ENCODE data around the gene APC2. TPM values are rescaled to one million over a fixed set of nuclear protein-coding genes. Genes with fewer than 3 reads are reported as not detected.

The APC2 gene
- total RNA-seq, 1 donor from 2014 or later: 0.42 TPM

- ChIA-PET POLR2A (interaction anchor here (0.7 to 1.0 kb wide), 3 partner anchors 12 to 202 kb away, joined by 3 read pairs; no protein-coding TSS in a partner anchor), CTCF (no interaction called here)
- intact Hi-C loops (cut with micrococcal nuclease): loop anchor here (10.0 kb wide), 1 partner anchor 299 kb away; no protein-coding TSS in a partner anchor
- H3K36me3 Mint-ChIP-seq (ENCODE audit: low read depth): no peaks in the 10 kb centered on the region
- TF ChIP-seq CTCF (IDR thresholded peaks at IDR 0.05): no peak
- no peak for DNase-seq
- H3K4me1 Mint-ChIP-seq: peaks cover 10% of the 10 kb centered on the region
- no peak for ATAC-seq (ENCODE audit: low read depth)
- no peaks in the 10 kb centered on the region for H3K27me3 Mint-ChIP-seq
- no peaks in the 10 kb centered on the region for H3K9me3 Mint-ChIP-seq
- H3K4me3 Mint-ChIP-seq: no peak overlapping the region
- no peak overlapping the region for H3K27ac Mint-ChIP-seq
Measured at GRCh38 chr19:1466018-1466460, 16.1 kb downstream of the APC2 start.

GRCh38 chr19:1466461-1467214 is 16.7 kb downstream of the APC2 start:
- H3K27me3 Mint-ChIP-seq: no peaks in the 10 kb centered on the region
- DNase-seq (no peak), ATAC-seq (ENCODE audit: low read depth) (no peak)
- CTCF ChIA-PET: interaction anchor here (1.6 kb wide), 1 partner anchor 360 kb away, joined by 3 read pairs; no protein-coding TSS in a partner anchor
- intact Hi-C loops (cut with micrococcal nuclease): loop anchor here (10.0 kb wide), 1 partner anchor 298 kb away; no protein-coding TSS in a partner anchor
- no peak overlapping the region for H3K4me3 Mint-ChIP-seq
- H3K27ac Mint-ChIP-seq: no peak overlapping the region
- no peaks in the 10 kb centered on the region for H3K9me3 Mint-ChIP-seq
- no peak for TF ChIP-seq CTCF (IDR thresholded peaks at IDR 0.05)
- no peaks in the 10 kb centered on the region for H3K36me3 Mint-ChIP-seq (ENCODE audit: low read depth)
- POLR2A ChIA-PET: interaction anchor here (0.7 to 0.9 kb wide), 2 partner anchors 12 to 203 kb away, joined by 3 read pairs; no protein-coding TSS in a partner anchor
- H3K4me1 Mint-ChIP-seq: peaks cover 15% of the 10 kb centered on the region

- H3K27ac Mint-ChIP-seq: no peak overlapping the region
- H3K9me3 Mint-ChIP-seq: no peaks in the 10 kb centered on the region
- H3K36me3 Mint-ChIP-seq (ENCODE audit: low read depth): no peaks in the 10 kb centered on the region
- H3K4me3 Mint-ChIP-seq: no peak overlapping the region
- TF ChIP-seq CTCF (IDR thresholded peaks at IDR 0.05): no peak
- no peak for DNase-seq
- intact Hi-C loops (cut with micrococcal nuclease): loop anchor here (10.0 kb wide), 1 partner anchor 298 kb away; no protein-coding TSS in a partner anchor
- no peaks in the 10 kb centered on the region for H3K27me3 Mint-ChIP-seq
- ChIA-PET CTCF (interaction anchor here (1.6 kb wide), 1 partner anchor 359 kb away, joined by 3 read pairs; no protein-coding TSS in a partner anchor), POLR2A (no interaction called here)
- ATAC-seq (ENCODE audit: low read depth): no peak
- peaks cover 20% of the 10 kb centered on the region for H3K4me1 Mint-ChIP-seq
Measured at GRCh38 chr19:1467215-1467489, 17.2 kb downstream of the APC2 start.

- Mint-ChIP-seq H3K36me3 (ENCODE audit: low read depth) (no peaks in the 10 kb centered on the region), H3K27me3 (no peaks in the 10 kb centered on the region), H3K27ac (no peak overlapping the region), H3K4me1 (peaks cover 22% of the 10 kb centered on the region), H3K9me3 (no peaks in the 10 kb centered on the region), H3K4me3 (no peak overlapping the region)
- no peak for TF ChIP-seq CTCF (IDR thresholded peaks at IDR 0.05)
- CTCF ChIA-PET: interaction anchor here (1.6 kb wide), 1 partner anchor 359 kb away, joined by 3 read pairs; no protein-coding TSS in a partner anchor
- DNase-seq: no peak
- ATAC-seq (ENCODE audit: low read depth): no peak
- intact Hi-C loops (cut with micrococcal nuclease): loop anchor here (10.0 kb wide), 1 partner anchor 297 kb away; no protein-coding TSS in a partner anchor
- POLR2A ChIA-PET: interaction anchor here (0.6 to 1.4 kb wide), 2 partner anchors 15 to 131 kb away, joined by 4 to 5 read pairs; no protein-coding TSS in a partner anchor
Measured at GRCh38 chr19:1467490-1468273, 17.8 kb downstream of the APC2 start.
